DOHH2 (cell line): ENCODE measurements around the gene PDE6B.

Experiments
- EZH2phosphoT487 ChIP-seq: fragments of 200-600 bp; sonication (generic); IDR thresholded peaks from 2 replicates; pipeline ENCODE4 v1.6.1; 2017; ENCODE audit warnings: borderline replicate concordance, mild to moderate bottlenecking, antibody characterized with exemption, low read length, moderate library complexity, mixed read lengths
- TF ChIP-seq, protein P1 (sequence below): fragments of 200-600 bp; sonication (generic); IDR thresholded peaks from one replicate; pipeline ENCODE4 v1.5.1; 2014; ENCODE audit warnings: antibody characterized with exemption, mild to moderate bottlenecking, low read depth, low read length; ENCODE audit not compliant: poor library complexity, severe bottlenecking

DNA sequence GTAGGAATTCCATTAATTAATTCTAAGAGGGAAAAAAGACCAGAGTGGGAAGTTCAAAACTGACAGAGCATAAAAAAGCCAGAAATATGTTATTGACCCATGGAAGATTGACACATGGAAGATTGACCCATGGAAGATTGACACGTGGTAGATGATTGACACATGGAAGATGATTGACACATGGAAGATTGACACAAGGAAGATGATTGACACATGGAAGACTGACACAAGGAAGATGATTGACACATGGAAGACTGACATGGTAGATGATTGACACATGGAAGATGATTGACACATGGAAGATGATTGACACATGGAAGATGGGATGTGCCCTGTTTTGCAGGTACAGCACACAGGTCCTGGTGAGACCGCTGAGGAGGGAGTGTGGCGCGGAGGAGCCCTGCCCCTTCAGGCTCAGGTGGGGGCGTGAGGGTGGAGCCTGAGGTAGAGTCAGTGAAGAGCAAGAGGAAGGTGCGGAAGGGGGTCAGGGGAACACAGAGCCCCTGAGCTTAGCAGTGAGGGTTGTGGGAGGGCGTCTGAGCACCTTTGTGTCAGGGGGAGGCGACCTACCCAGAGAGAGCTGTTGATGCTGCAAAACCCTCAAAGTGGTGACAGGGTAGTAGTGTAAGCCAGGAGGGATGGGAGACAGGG is 15.8 kb upstream of the PDE6B start:
- TF ChIP-seq, protein P1, sequence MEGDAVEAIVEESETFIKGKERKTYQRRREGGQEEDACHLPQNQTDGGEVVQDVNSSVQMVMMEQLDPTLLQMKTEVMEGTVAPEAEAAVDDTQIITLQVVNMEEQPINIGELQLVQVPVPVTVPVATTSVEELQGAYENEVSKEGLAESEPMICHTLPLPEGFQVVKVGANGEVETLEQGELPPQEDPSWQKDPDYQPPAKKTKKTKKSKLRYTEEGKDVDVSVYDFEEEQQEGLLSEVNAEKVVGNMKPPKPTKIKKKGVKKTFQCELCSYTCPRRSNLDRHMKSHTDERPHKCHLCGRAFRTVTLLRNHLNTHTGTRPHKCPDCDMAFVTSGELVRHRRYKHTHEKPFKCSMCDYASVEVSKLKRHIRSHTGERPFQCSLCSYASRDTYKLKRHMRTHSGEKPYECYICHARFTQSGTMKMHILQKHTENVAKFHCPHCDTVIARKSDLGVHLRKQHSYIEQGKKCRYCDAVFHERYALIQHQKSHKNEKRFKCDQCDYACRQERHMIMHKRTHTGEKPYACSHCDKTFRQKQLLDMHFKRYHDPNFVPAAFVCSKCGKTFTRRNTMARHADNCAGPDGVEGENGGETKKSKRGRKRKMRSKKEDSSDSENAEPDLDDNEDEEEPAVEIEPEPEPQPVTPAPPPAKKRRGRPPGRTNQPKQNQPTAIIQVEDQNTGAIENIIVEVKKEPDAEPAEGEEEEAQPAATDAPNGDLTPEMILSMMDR, result no peak
- no peak for TF ChIP-seq EZH2phosphoT487
